IMR-90 (cell line): ENCODE results near the gene PCDHA4. TPM values are rescaled to one million over a fixed set of nuclear protein-coding genes. Genes with fewer than 3 reads are reported as not detected.

Experiments used
- ATAC-seq: fragments of 200-7000 bp; cut with Tn5 transposase; 2 replicates; pipeline ENCODE4 v1.9.1; 2020; ENCODE audit warnings: low read depth, mild to moderate bottlenecking, moderate library complexity
- BruUV-seq: library from RNA; stranded (reverse); fragments of 400-500 nt; replicated peaks from 2 replicates; lab custom pipeline; 2021; lab: Mats Ljungman, UMichigan
- CTCF ChIA-PET: fragments of 300-600 bp; formaldehyde crosslinking; extraction: SDS; loops from one replicate; lab custom pipeline; 2021; ENCODE audit warnings: antibody characterized with exemption; lab: Yijun Ruan, JAX
- POLR2A ChIA-PET: fragments of 300-600 bp; sonication (Branson Sonifier 250); formaldehyde crosslinking; loops from one replicate; lab custom pipeline; 2022; ENCODE audit warnings: antibody characterized with exemption; ENCODE audit not compliant: unreplicated experiment; lab: Charles Lee
- DNase-seq: peaks from one replicate; pipeline ENCODE4 v3.0.0; 2013
- H2AFZ ChIP-seq: replicated peaks from 2 replicates; pipeline ENCODE3; 2013; ENCODE audit warnings: low read length, mild to moderate bottlenecking; ENCODE audit not compliant: poor library complexity
- H2AK5ac ChIP-seq: 2 replicates; pipeline ENCODE4 v1.6.1; 2013; ENCODE audit warnings: low read depth, low read length, inconsistent platforms
- H2AK9ac ChIP-seq: replicated peaks from 2 replicates; pipeline ENCODE3; 2013; ENCODE audit warnings: mild to moderate bottlenecking, low read depth, low read length, moderate library complexity; ENCODE audit not compliant: poor library complexity
- H2BK120ac ChIP-seq: 2 replicates; pipeline ENCODE4 v1.6.1; 2013; ENCODE audit warnings: low read depth, low read length, inconsistent platforms
- H2BK15ac ChIP-seq: 3 replicates; pipeline ENCODE4 v1.6.1; 2013; ENCODE audit warnings: low read depth, low read length, inconsistent platforms
- H2BK20ac ChIP-seq: 2 replicates; pipeline ENCODE4 v1.6.1; 2013; ENCODE audit warnings: low read depth, mild to moderate bottlenecking, inconsistent platforms, low read length, moderate library complexity
- H2BK5ac ChIP-seq: 2 replicates; pipeline ENCODE4 v1.6.1; 2013; ENCODE audit warnings: mild to moderate bottlenecking, low read depth, low read length, inconsistent platforms; ENCODE audit not compliant: poor library complexity, severe bottlenecking
- H3K14ac ChIP-seq: replicated peaks from 2 replicates; pipeline ENCODE4 v1.6.1; 2013; ENCODE audit warnings: low read depth, low read length, inconsistent platforms
- H3K18ac ChIP-seq: 2 replicates; pipeline ENCODE4 v1.6.1; 2013; ENCODE audit warnings: low read depth, low read length, control low read depth
- H3K23ac ChIP-seq: 2 replicates; pipeline ENCODE4 v1.6.1; 2013; ENCODE audit warnings: low read depth, low read length, inconsistent platforms
- H3K27ac ChIP-seq: 2 replicates; pipeline ENCODE4 v1.5.1; 2013; ENCODE audit warnings: mild to moderate bottlenecking, control low read depth, low read length; ENCODE audit not compliant: insufficient read depth
- H3K27me3 ChIP-seq: 2 replicates; pipeline ENCODE4 v1.6.1; 2013; ENCODE audit warnings: low read length; ENCODE audit not compliant: control insufficient read depth, insufficient read depth
- H3K36me3 ChIP-seq: 2 replicates; pipeline ENCODE4 v1.6.1; 2013; ENCODE audit warnings: low read length, mixed read lengths; ENCODE audit not compliant: control insufficient read depth, insufficient read depth
- H3K4ac ChIP-seq: 2 replicates; pipeline ENCODE4 v1.6.1; 2013; ENCODE audit warnings: low read depth, low read length, inconsistent platforms
- H3K4me1 ChIP-seq: 2 replicates; pipeline ENCODE4 v1.6.1; 2013; ENCODE audit warnings: low read length, mixed read lengths; ENCODE audit not compliant: control insufficient read depth, insufficient read depth
- H3K4me2 ChIP-seq: 2 replicates; pipeline ENCODE4 v1.6.1; 2013; ENCODE audit warnings: low read depth, mild to moderate bottlenecking, control low read depth, low read length, moderate library complexity
- H3K4me3 ChIP-seq: 2 replicates; pipeline ENCODE4 v1.5.1; 2013; ENCODE audit warnings: low read depth, mild to moderate bottlenecking, control low read depth, low read length, moderate library complexity; ENCODE audit not compliant: insufficient read depth
- H3K56ac ChIP-seq: 2 replicates; pipeline ENCODE4 v1.6.1; 2013; ENCODE audit warnings: low read length, inconsistent platforms; ENCODE audit not compliant: insufficient read depth; ENCODE audit errors: extremely low read depth
- H3K79me1 ChIP-seq, 2 experiments: 2 replicates each; pipeline ENCODE4 v1.6.1; 2013; ENCODE audit warnings: low read length in 2 of 2, inconsistent platforms in 1 of 2, low read depth in 1 of 2
- H3K9ac ChIP-seq: 2 replicates; pipeline ENCODE4 v1.6.1; 2013; ENCODE audit warnings: low read depth, low read length, control low read depth
- H3K9me1 ChIP-seq: 2 replicates; pipeline ENCODE4 v1.6.1; 2013; ENCODE audit warnings: low read length, inconsistent platforms; ENCODE audit not compliant: insufficient read depth
- H3K9me3 ChIP-seq: 2 replicates; pipeline ENCODE4 v1.6.1; 2013; ENCODE audit warnings: low read length; ENCODE audit not compliant: control insufficient read depth, insufficient read depth
- H4K20me1 ChIP-seq: 2 replicates; pipeline ENCODE4 v1.6.1; 2013; ENCODE audit warnings: low read length, inconsistent platforms; ENCODE audit not compliant: insufficient read depth
- H4K5ac ChIP-seq: 2 replicates; pipeline ENCODE4 v1.6.1; 2013; ENCODE audit warnings: mild to moderate bottlenecking, low read depth, low read length, control low read depth
- H4K8ac ChIP-seq, 2 experiments: 2 replicates each; pipeline ENCODE4 v1.6.1; 2013; ENCODE audit warnings: low read depth in 2 of 2, low read length in 2 of 2, control low read depth in 1 of 2, inconsistent platforms in 1 of 2
- H4K91ac ChIP-seq: 2 replicates; pipeline ENCODE4 v1.6.1; 2013; ENCODE audit warnings: low read depth, low read length, inconsistent platforms; ENCODE audit not compliant: insufficient read depth
- BHLHE40 ChIP-seq: fragments of 150-350 bp; IDR thresholded peaks from 2 replicates; pipeline ENCODE4 v1.6.1; 2016; ENCODE audit warnings: mild to moderate bottlenecking, low read depth, low read length
- CHD1 ChIP-seq: IDR thresholded peaks from 2 replicates; pipeline ENCODE4 v1.6.1; 2012; ENCODE audit warnings: low read depth, low read length, improper control_type of control experiment
- CTCF ChIP-seq: conservative IDR thresholded peaks from 2 replicates; pipeline ENCODE4 v1.5.1; 2012; ENCODE audit warnings: mild to moderate bottlenecking, low read depth, low read length, improper control_type of control experiment
- MAZ ChIP-seq: IDR thresholded peaks from 2 replicates; pipeline ENCODE4 v1.6.1; 2012; ENCODE audit warnings: low read depth, mild to moderate bottlenecking, low read length, improper control_type of control experiment, moderate library complexity, borderline replicate concordance
- MXI1 ChIP-seq: IDR thresholded peaks from 2 replicates; pipeline ENCODE4 v1.6.1; 2012; ENCODE audit warnings: low read depth, mild to moderate bottlenecking, low read length, moderate library complexity, borderline replicate concordance
- NFE2L2 ChIP-seq: fragments of 150-350 bp; IDR thresholded peaks from 2 replicates; pipeline ENCODE4 v1.6.1; 2016; ENCODE audit warnings: low read depth, mild to moderate bottlenecking, low read length
- RCOR1 ChIP-seq: IDR thresholded peaks from 2 replicates; pipeline ENCODE4 v1.6.1; 2012; ENCODE audit warnings: mild to moderate bottlenecking, low read length, improper control_type of control experiment; ENCODE audit not compliant: insufficient replicate concordance
- WGBS, 2 experiments: methylation state at CpG; one replicate each; pipeline versions ENCODE4 v1.1.5 to v1.1.7; 2013; ENCODE audit warnings: missing lambda C conversion rate in 2 of 2; ENCODE audit not compliant: insufficient read length in 1 of 2; ENCODE audit errors: extremely low coverage in 2 of 2; 5-methylcytosine and 5-hydroxymethylcytosine counted together
- dilution Hi-C: fragments of 300-500 bp; cut with HindIII; formaldehyde crosslinking; loops from one replicate; pipeline ENCODE4 v1.14.3; 2018; ENCODE audit warnings: low sequenced_read_pairs; ENCODE audit not compliant: unreplicated experiment
- in situ Hi-C: fragments of 300-500 bp; cut with MboI; formaldehyde crosslinking; loops from 3 replicates; pipeline ENCODE4 v1.14.3; 2019; ENCODE audit warnings: low sequenced_read_pairs, inconsistent platforms, mixed read lengths
- intact Hi-C: fragments of 100-400 bp; cut with micrococcal nuclease; formaldehyde crosslinking; loops from 2 replicates; pipeline ENCODE4 v1.10.0; 2022
- polyA plus RNA-seq, 3 experiments: library from polyadenylated mRNA; depleted of rRNA; stranded (reverse); fragments of >200 nt; gene quantifications; 2 replicates each; pipeline ENCODE4 v1.2.3, GENCODE V29; 2012; ENCODE audit warnings: low replicate concordance in 1 of 3
- total RNA-seq: library from RNA; depleted of rRNA; stranded (reverse); fragments of >200 nt; gene quantifications from 2 replicates; pipeline ENCODE4 v1.2.3, GENCODE V29; 2012

The PCDHA4 gene
- total and polyA plus RNA-seq, 2 of the 4 experiments (the other 2 are of a cell fraction): under 0.01 to 0.02 TPM

GRCh38 chr5:140764177-140764973 is 42.5 kb upstream of the PCDHA4 start:
- ChIA-PET POLR2A (no interaction called here), CTCF (no interaction called here)
- H3K14ac ChIP-seq: no peak overlapping the region
- no CpG with 5 or more reads among the region's 2 CpGs for WGBS, 2 experiments
- no peak overlapping the region for H2BK5ac ChIP-seq
- BruUV-seq: no TSS peak
- no peaks in the 10 kb centered on the region for H3K36me3 ChIP-seq
- H3K9me1 ChIP-seq: no peaks in the 10 kb centered on the region
- H2BK15ac ChIP-seq: no peak overlapping the region
- intact Hi-C loops: no loop called here
- no peak overlapping the region for H3K56ac ChIP-seq
- no peaks in the 10 kb centered on the region for H3K27me3 ChIP-seq
- H2AFZ ChIP-seq: no peak overlapping the region
- H3K27ac ChIP-seq: no peak overlapping the region
- H3K23ac ChIP-seq: no peak overlapping the region
- in situ Hi-C loops: no loop called here
- H3K9me3 ChIP-seq: peaks cover 37% of the 10 kb centered on the region
- ATAC-seq: no peak
- DNase-seq: no peak
- no peaks in the 10 kb centered on the region for H3K79me1 ChIP-seq
- dilution Hi-C loops: no loop called here
- no peaks in the 10 kb centered on the region for H4K20me1 ChIP-seq
- TF ChIP-seq RCOR1 (no peak), NFE2L2 (no peak), BHLHE40 (no peak), MAZ (no peak), CHD1 (no peak), MXI1 (no peak), CTCF (no peak)
- no peak overlapping the region for H3K4me3 ChIP-seq
- no peak overlapping the region for H2BK120ac ChIP-seq
- H4K5ac ChIP-seq: no peak overlapping the region
- H2AK9ac ChIP-seq: no peak overlapping the region
- no peak overlapping the region for H3K9ac ChIP-seq
- no peaks in the 10 kb centered on the region for H3K4me1 ChIP-seq
- H3K4ac ChIP-seq: no peak overlapping the region
- H4K8ac ChIP-seq: no peak overlapping the region
- no peak overlapping the region for H3K4me2 ChIP-seq
- no peak overlapping the region for H4K91ac ChIP-seq
- H2BK20ac ChIP-seq: no peak overlapping the region
- H2AK5ac ChIP-seq: no peak overlapping the region
- H3K18ac ChIP-seq: no peak overlapping the region
